GM19463 (cell line): ENCODE results near the gene OR1L1.

ENCODE experiments used
- ATAC-seq: cut with Tn5 transposase; IDR thresholded peaks from one replicate; pipeline ENCODE4 v1.9.1; 2021; ENCODE audit warnings: mild to moderate bottlenecking, moderate library complexity; ENCODE audit not compliant: unreplicated experiment

OR1L1 gene, protein sequence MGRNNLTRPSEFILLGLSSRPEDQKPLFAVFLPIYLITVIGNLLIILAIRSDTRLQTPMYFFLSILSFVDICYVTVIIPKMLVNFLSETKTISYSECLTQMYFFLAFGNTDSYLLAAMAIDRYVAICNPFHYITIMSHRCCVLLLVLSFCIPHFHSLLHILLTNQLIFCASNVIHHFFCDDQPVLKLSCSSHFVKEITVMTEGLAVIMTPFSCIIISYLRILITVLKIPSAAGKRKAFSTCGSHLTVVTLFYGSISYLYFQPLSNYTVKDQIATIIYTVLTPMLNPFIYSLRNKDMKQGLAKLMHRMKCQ

DNA sequence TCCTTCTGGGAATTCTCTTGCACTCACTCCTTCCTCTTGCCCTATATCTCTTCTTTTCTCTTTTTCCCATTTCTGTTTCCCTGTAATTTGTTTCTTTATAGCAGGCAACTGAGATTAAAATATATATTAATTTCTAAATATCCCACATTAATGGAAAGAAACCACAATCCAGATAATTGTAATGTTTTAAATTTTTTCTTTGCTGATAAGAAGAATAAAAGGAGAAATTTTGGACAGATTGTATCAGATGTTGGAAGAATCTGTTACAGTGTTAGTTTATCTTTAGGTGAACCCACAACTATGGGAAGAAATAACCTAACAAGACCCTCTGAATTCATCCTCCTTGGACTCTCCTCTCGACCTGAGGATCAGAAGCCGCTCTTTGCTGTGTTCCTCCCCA, at the start of gene OR1L1:
TSS of gene OR1L1 (plus strand) at position 301 of the 400 bp plus-strand sequence. CDS start at position 301, 0 bp downstream.
- no peak for ATAC-seq

- ATAC-seq, result no peak
Observed at GRCh38 chr9:122614362-122614761, 47.2 kb upstream of the OR1L1 start, which contains the start of gene OR1Q1. Gene OR1Q1 (plus strand): TSS chr9:122614738. CDS start chr9:122614738, 0 bp downstream.

GRCh38 chr9:122619996-122620395, 41.5 kb upstream of the OR1L1 start:
- ATAC-seq, result no peak

- no peak for ATAC-seq
Observed at GRCh38 chr9:122642226-122642625, 19.3 kb upstream of the OR1L1 start.

DNA sequence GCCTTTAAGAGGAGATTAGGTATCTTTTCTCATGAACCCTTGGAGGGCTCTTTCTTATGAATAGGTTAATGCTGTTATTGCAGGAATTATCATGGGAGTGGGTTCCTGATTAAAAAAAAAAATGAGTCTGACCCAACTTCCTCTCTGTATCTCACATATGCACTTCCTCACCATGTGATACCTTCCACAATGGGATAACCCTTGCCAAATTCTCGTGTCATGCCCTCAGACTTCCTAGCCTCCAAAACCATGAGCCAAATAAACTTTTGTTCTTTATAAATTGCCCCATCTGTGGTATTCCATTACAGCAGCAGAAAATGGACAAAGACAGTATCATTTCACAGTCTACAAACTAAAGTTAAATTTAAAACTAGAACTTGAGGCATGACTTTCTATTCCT, 5.1 kb upstream of the OR1L1 start:
- no peak for ATAC-seq

DNA sequence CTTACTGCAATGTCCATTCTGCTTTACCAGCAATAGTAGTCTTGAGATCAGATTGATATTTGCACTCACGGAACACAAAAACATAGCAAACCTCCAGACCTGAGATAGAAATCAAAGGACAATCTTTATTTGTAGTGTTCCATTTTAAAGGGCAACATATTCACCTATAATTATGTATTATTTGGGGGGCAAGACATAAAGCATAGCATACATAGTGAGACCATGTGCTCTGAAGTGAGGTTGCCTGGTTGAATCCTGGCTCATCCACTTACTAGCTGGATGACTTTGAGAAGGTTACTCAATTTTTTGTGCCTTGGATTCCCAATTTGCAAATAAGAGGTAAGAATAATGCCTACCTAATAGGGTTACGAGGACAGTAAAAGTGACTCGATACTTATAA, 4.0 kb upstream of the OR1L1 start, which contains the start of gene OR1B1:
TSS of gene OR1B1 (minus strand) at position 101 of the 400 bp plus-strand sequence.
- ATAC-seq, result no peak

- no peak for ATAC-seq
Observed at GRCh38 chr9:122672481-122672880, 11.0 kb downstream of the OR1L1 start.

- ATAC-seq, result no peak
Observed at GRCh38 chr9:122684851-122685250, 23.3 kb downstream of the OR1L1 start.

GRCh38 chr9:122695696-122696095, 34.2 kb downstream of the OR1L1 start:
- ATAC-seq, result no peak
